HL-60 (cell line): Measurements from ENCODE around the gene LRRC7.

Source experiments
- DNase-seq, 2 experiments: peaks; one replicate each; pipeline ENCODE4 v3.0.0-alpha.2; 2010 to 2020; ENCODE audit warnings: low read depth in 1 of 2, low spot score in 1 of 2
- H3K27ac ChIP-seq: fragments of 250-450 bp; sonication (Bioruptor Pico); replicated peaks from 2 replicates; pipeline ENCODE4 v1.5.1; 2020; ENCODE audit warnings: mild to moderate bottlenecking, moderate library complexity
- H3K27me3 ChIP-seq: fragments of 250-450 bp; sonication (Bioruptor Pico); 2 replicates; pipeline ENCODE4 v1.5.1; 2021; ENCODE audit warnings: mild to moderate bottlenecking, moderate library complexity; ENCODE audit not compliant: insufficient read depth, poor library complexity, severe bottlenecking
- H3K4me3 ChIP-seq: replicated peaks from 2 replicates; pipeline ENCODE4 v1.5.1; 2011; ENCODE audit warnings: mild to moderate bottlenecking, control low read depth, low read length; ENCODE audit not compliant: insufficient read depth
- CTCF ChIP-seq: IDR thresholded peaks from one replicate; pipeline ENCODE4 v1.5.1; 2011; ENCODE audit warnings: low read length, control low read depth, inconsistent platforms; ENCODE audit not compliant: insufficient read depth
- GABPA ChIP-seq: IDR thresholded peaks from 2 replicates; pipeline ENCODE4 v1.6.1; 2012; ENCODE audit warnings: low read depth
- POLR2AphosphoS5 ChIP-seq: IDR thresholded peaks from 2 replicates; pipeline ENCODE4 v1.6.1; 2012; ENCODE audit warnings: low read depth
- REST ChIP-seq: IDR thresholded peaks from 2 replicates; pipeline ENCODE4 v1.6.1; 2012; ENCODE audit warnings: low read depth; ENCODE audit not compliant: insufficient replicate concordance
- SPI1 ChIP-seq: IDR thresholded peaks from 2 replicates; pipeline ENCODE4 v1.6.1; 2012; ENCODE audit warnings: low read depth, mild to moderate bottlenecking, borderline replicate concordance

Gene LRRC7

DNA sequence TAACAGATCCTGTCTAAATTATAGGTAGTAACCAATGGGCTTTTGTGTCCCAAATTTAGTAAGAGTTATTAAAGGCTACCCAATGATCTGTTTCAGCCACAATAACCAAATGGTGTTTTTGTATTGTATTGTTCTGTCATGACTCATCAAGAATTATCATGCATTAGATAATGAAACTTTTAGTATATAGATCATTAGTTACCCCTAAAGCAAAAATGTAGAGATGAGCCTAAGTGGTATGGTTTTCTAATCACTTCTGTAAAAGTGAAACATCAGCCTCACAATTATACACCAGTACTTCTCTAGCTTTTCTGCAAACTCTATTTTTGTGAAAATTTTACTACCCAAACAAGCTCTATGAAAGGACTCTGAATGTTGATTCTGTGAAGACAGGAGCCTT is 71.4 kb downstream of the LRRC7 start:
- Histone ChIP-seq H3K27me3 (no peaks in the 10 kb centered on the region), H3K4me3 (no peak overlapping the region), H3K27ac (no peak overlapping the region)
- no peak for DNase-seq
- TF ChIP-seq REST (no peak), GABPA (no peak), CTCF (no peak), POLR2AphosphoS5 (no peak), SPI1 (no peak)

GRCh38 chr1:69643266-69643665 is 75.5 kb downstream of the LRRC7 start:
- TF ChIP-seq POLR2AphosphoS5 (no peak), REST (no peak), CTCF (no peak), GABPA (no peak), SPI1 (no peak)
- Histone ChIP-seq H3K4me3 (no peak overlapping the region), H3K27me3 (no peaks in the 10 kb centered on the region), H3K27ac (no peak overlapping the region)
- DNase-seq = no peak

GRCh38 chr1:69645477-69645876 is 77.8 kb downstream of the LRRC7 start:
- H3K4me3 ChIP-seq = no peak overlapping the region
- no peaks in the 10 kb centered on the region for H3K27me3 ChIP-seq
- no peak for DNase-seq
- H3K27ac ChIP-seq = no peak overlapping the region
- TF ChIP-seq POLR2AphosphoS5 (no peak), GABPA (no peak), SPI1 (no peak), CTCF (no peak), REST (no peak)
